MV-4-11 (cell line): ENCODE data around the gene LITAF.
A peak's percentile ranks its signal among the peaks of the same experiment; 100 is the strongest.
"Not testable (repeated sequence)": the region's sequence is repeated elsewhere in the genome, so short reads cannot be mapped to it uniquely, and the experiment has no call there.

Experiments used
- DNase-seq: peaks from one replicate; lab custom pipeline; 2025; lab: John Stamatoyannopoulos, UW

Gene LITAF

GRCh38 chr16:11572301-11572995, 14.3 kb downstream of the LITAF start:
- DNase-seq = no peak

- DNase-seq = no peak
Measured at GRCh38 chr16:11571549-11571948, 15.2 kb downstream of the LITAF start.

- no peak for DNase-seq
Measured at GRCh38 chr16:11570806-11571205, 15.9 kb downstream of the LITAF start.

GRCh38 chr16:11570258-11570657, 16.5 kb downstream of the LITAF start:
- no peak for DNase-seq

GRCh38 chr16:11566398-11566797, 20.3 kb downstream of the LITAF start:
- DNase-seq = no peak

- DNase-seq = no peak
Measured at GRCh38 chr16:11565665-11566064, 21.1 kb downstream of the LITAF start.

GRCh38 chr16:11564046-11564926, 22.4 kb downstream of the LITAF start:
- no peak for DNase-seq

GRCh38 chr16:11563493-11564040, 23.2 kb downstream of the LITAF start:
- DNase-seq = no peak

- peak; percentile 34 for DNase-seq
Measured at GRCh38 chr16:11562941-11563340, 23.8 kb downstream of the LITAF start.

- no peak for DNase-seq
Measured at GRCh38 chr16:11562411-11562810, 24.3 kb downstream of the LITAF start.

- DNase-seq = no peak
Measured at GRCh38 chr16:11561856-11562255, 24.9 kb downstream of the LITAF start.

- DNase-seq = no peak
Measured at GRCh38 chr16:11561454-11561805, 25.3 kb downstream of the LITAF start.

GRCh38 chr16:11560701-11561453, 25.8 kb downstream of the LITAF start:
- no peak for DNase-seq

GRCh38 chr16:11558308-11558823, 28.4 kb downstream of the LITAF start:
- DNase-seq = not testable (repeated sequence)

- no peak for DNase-seq
Measured at GRCh38 chr16:11557801-11558200, 28.9 kb downstream of the LITAF start.

GRCh38 chr16:11556945-11557720, 29.6 kb downstream of the LITAF start:
- DNase-seq = no peak

GRCh38 chr16:11556214-11556819, 30.4 kb downstream of the LITAF start:
- no peak for DNase-seq

- no peak for DNase-seq
Measured at GRCh38 chr16:11554053-11554452, 32.7 kb downstream of the LITAF start.

- DNase-seq = no peak
Measured at GRCh38 chr16:11553371-11553770, 33.3 kb downstream of the LITAF start.

GRCh38 chr16:11552440-11552839, 34.3 kb downstream of the LITAF start:
- DNase-seq = no peak

- DNase-seq = no peak
Measured at GRCh38 chr16:11551842-11552241, 34.9 kb downstream of the LITAF start.
